Neural progenitor cell (in vitro differentiated cells): ENCODE results near the gene APBB1.

Source experiments
- EZH2 ChIP-seq: fragments of 200-600 bp; sonication (generic); IDR thresholded peaks from 2 replicates; pipeline ENCODE4 v1.6.1; 2017; ENCODE audit warnings: antibody characterized with exemption, mild to moderate bottlenecking, moderate library complexity
- EZH2phosphoT487 ChIP-seq: fragments of 200-600 bp; sonication (generic); IDR thresholded peaks from 2 replicates; pipeline ENCODE4 v1.6.1; 2017; ENCODE audit warnings: antibody characterized with exemption
- TF ChIP-seq, protein P1 (sequence below): fragments of 200-600 bp; sonication (generic); IDR thresholded peaks from 2 replicates; pipeline ENCODE4 v1.5.1; 2017; ENCODE audit warnings: antibody characterized with exemption, mild to moderate bottlenecking

- TF ChIP-seq EZH2 (no peak), EZH2phosphoT487 (no peak)
- TF ChIP-seq, protein P1, sequence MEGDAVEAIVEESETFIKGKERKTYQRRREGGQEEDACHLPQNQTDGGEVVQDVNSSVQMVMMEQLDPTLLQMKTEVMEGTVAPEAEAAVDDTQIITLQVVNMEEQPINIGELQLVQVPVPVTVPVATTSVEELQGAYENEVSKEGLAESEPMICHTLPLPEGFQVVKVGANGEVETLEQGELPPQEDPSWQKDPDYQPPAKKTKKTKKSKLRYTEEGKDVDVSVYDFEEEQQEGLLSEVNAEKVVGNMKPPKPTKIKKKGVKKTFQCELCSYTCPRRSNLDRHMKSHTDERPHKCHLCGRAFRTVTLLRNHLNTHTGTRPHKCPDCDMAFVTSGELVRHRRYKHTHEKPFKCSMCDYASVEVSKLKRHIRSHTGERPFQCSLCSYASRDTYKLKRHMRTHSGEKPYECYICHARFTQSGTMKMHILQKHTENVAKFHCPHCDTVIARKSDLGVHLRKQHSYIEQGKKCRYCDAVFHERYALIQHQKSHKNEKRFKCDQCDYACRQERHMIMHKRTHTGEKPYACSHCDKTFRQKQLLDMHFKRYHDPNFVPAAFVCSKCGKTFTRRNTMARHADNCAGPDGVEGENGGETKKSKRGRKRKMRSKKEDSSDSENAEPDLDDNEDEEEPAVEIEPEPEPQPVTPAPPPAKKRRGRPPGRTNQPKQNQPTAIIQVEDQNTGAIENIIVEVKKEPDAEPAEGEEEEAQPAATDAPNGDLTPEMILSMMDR, result no peak
Observed at GRCh38 chr11:6456361-6457073, 37.6 kb upstream of the APBB1 start.
